ENCODE data around the gene KBTBD3.
A peak's percentile ranks its signal among the peaks of the same experiment; 100 is the strongest.

KBTBD3 gene

GRCh38 chr11:106076919-106077608 lies at the start of gene KBTBD3:
Gene KBTBD3, minus strand, starts transcription at chr11:106077347. Its CDS starts 18,250 bp downstream, at chr11:106059097.
- DNase-seq: peak; percentile 96

- no peak for DNase-seq
These were observed 44.6 kb upstream of the KBTBD3 start for GRCh38 chr11:106121570-106122320.

- no peak for DNase-seq
These were observed 28.8 kb upstream of the KBTBD3 start for GRCh38 chr11:106105986-106106385.

GRCh38 chr11:106101819-106102218 lies 24.7 kb upstream of the KBTBD3 start:
- DNase-seq: no peak

- no peak for DNase-seq
These were observed 24.2 kb upstream of the KBTBD3 start for GRCh38 chr11:106101370-106101769.

- no peak for DNase-seq
These were observed 21.9 kb upstream of the KBTBD3 start for GRCh38 chr11:106098893-106099553.

- no peak for DNase-seq
These were observed 15.3 kb upstream of the KBTBD3 start for GRCh38 chr11:106092446-106092845.

GRCh38 chr11:106091480-106092123 lies 14.5 kb upstream of the KBTBD3 start:
- no peak for DNase-seq

- no peak for DNase-seq
These were observed 11.7 kb upstream of the KBTBD3 start for GRCh38 chr11:106088896-106089295.

GRCh38 chr11:106087815-106088435 lies 10.8 kb upstream of the KBTBD3 start:
- peak; percentile 40 for DNase-seq

GRCh38 chr11:106086850-106087249 lies 9.7 kb upstream of the KBTBD3 start:
- no peak for DNase-seq

GRCh38 chr11:106086135-106086534 lies 9.0 kb upstream of the KBTBD3 start:
- DNase-seq: no peak

GRCh38 chr11:106082096-106082495 lies 4.9 kb upstream of the KBTBD3 start:
- no peak for DNase-seq

GRCh38 chr11:106077609-106078455 lies 685 bp upstream of the KBTBD3 start, which contains the start of gene AASDHPPT:
Gene AASDHPPT, plus strand, starts transcription at chr11:106077662. Its CDS starts 49 bp downstream, at chr11:106077711.
- no peak for DNase-seq

GRCh38 chr11:106076171-106076918 lies 802 bp downstream of the KBTBD3 start:
- DNase-seq: no peak

- no peak for DNase-seq
These were observed 4.3 kb downstream of the KBTBD3 start for GRCh38 chr11:106072804-106073203.

GRCh38 chr11:106070606-106071005 lies 6.5 kb downstream of the KBTBD3 start:
- DNase-seq: no peak

- DNase-seq: no peak
These were observed 14.1 kb downstream of the KBTBD3 start for GRCh38 chr11:106063009-106063408.

- no peak for DNase-seq
These were observed 14.9 kb downstream of the KBTBD3 start for GRCh38 chr11:106061954-106062949.
